BLaER1 (cell line): ENCODE data around the gene MRGPRF.
"Not testable (repeated sequence)": the region's sequence is repeated elsewhere in the genome, so short reads cannot be mapped to it uniquely, and the experiment has no call there.

Experiments
- H3K27ac ChIP-seq: shearing (Covaris generic); formaldehyde crosslinking; 2 replicates; pipeline ENCODE4 v1.8.1; 2022
- H3K27me3 ChIP-seq: shearing (Covaris generic); formaldehyde crosslinking; 2 replicates; pipeline ENCODE4 v1.8.1; 2022
- H3K36me3 ChIP-seq: shearing (Covaris generic); formaldehyde crosslinking; 2 replicates; pipeline ENCODE4 v1.8.1; 2022
- H3K4me1 ChIP-seq: shearing (Covaris generic); formaldehyde crosslinking; 2 replicates; pipeline ENCODE4 v1.8.1; 2022
- H3K4me2 ChIP-seq: shearing (Covaris generic); formaldehyde crosslinking; 2 replicates; pipeline ENCODE4 v1.8.1; 2022
- H3K4me3 ChIP-seq: shearing (Covaris generic); formaldehyde crosslinking; 2 replicates; pipeline ENCODE4 v1.8.1; 2022
- H3K9ac ChIP-seq: shearing (Covaris generic); formaldehyde crosslinking; 2 replicates; pipeline ENCODE4 v1.8.1; 2022
- H3K9me3 ChIP-seq: shearing (Covaris generic); formaldehyde crosslinking; 2 replicates; pipeline ENCODE4 v1.8.1; 2022
- H4K20me1 ChIP-seq: shearing (Covaris generic); formaldehyde crosslinking; 2 replicates; pipeline ENCODE4 v1.8.1; 2022
- Cebpa-rat ChIP-seq: shearing (Covaris generic); IDR thresholded peaks from 2 replicates; pipeline ENCODE4 v1.8.1; 2022

Gene MRGPRF

DNA sequence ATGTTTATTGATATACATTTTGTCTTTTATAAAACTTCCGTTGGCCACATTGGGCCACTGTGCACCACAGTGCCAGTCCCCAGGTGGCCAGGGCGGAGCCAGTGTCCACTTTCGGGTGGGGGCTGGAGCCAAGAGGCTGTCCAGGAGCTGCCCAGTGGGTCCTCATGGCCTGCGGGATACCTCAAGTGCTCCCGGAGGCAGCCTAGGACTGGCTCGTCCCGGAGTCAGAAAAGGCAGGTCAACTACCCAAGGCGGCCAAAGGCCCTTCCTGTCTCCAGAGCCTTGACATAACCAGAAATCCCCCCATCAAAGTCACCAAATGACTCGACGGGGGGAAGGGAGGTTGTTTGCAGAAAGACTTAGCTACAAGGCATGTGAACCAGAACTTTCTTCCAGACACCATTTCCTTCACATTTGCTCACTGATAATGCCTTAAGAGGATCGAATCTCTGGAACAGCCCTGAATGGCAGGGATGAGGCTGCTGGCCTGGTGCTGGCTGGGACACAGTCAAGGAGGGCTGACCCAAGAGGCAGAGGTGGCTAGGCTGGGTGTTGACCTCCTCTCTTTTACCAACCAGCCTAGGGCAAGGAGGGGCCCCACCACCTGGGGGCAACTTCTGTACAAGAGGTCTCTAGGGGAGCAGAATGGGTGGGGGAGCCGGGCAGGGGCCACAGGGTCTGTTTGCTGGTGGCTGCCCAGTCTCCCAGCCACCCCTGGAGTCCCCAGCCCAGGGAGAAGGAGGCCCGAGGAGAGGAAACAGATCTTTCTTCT lies 8.4 kb downstream of the MRGPRF start:
- TF ChIP-seq Cebpa-rat, result no peak
- Histone ChIP-seq H4K20me1 (no peaks in the 10 kb centered on the region; the same call in 1 of the 2 replicates), H3K9me3 (no peaks in the 10 kb centered on the region), H3K4me1 (peaks cover 6% of the 10 kb centered on the region; the same call in 1 of the 2 replicates), H3K4me3 (no peak overlapping the region), H3K9ac (no peak overlapping the region), H3K36me3 (no peaks in the 10 kb centered on the region), H3K4me2 (no peak overlapping the region), H3K27ac (no peak overlapping the region), H3K27me3 (0 out of 2 replicates have a peak, but pooled peaks cover 4% of the 10 kb centered on the region)

DNA sequence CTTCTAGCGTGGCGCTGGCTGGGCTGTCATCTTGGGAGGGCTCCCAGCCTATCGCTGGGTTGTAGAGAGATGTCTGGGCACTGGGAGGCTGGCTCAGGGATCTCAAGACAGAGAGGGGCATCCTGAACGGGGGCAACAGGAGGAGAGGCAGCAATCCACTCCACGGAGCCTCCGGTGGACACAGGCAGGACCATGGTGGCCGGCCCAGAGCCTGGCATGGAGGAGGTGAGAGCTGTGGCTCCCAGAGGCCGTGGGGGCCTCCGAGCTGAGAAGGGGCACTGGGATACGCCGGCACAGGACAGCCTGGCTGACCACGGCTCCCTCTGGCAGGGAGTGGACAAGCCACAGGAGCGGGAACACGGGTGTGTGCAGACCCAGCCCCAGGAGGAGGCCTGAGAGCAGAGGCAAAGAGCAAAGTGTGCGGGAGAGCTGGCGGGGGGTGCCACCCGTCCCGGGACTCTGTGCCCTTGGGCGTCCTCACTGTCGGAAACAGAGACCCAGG lies 9.1 kb downstream of the MRGPRF start:
- Histone ChIP-seq H3K27me3 (0 out of 2 replicates have a peak, but pooled peaks cover 4% of the 10 kb centered on the region), H3K9ac (no peak overlapping the region), H4K20me1 (no peaks in the 10 kb centered on the region; the same call in 1 of the 2 replicates), H3K4me1 (peaks cover 8% of the 10 kb centered on the region), H3K4me3 (no peak overlapping the region), H3K27ac (no peak overlapping the region), H3K4me2 (no peak overlapping the region), H3K36me3 (no peaks in the 10 kb centered on the region), H3K9me3 (no peaks in the 10 kb centered on the region)
- no peak for TF ChIP-seq Cebpa-rat

GRCh38 chr11:69003301-69003865 lies 9.7 kb downstream of the MRGPRF start:
- Histone ChIP-seq H3K27me3 (no peaks in the 10 kb centered on the region), H3K27ac (no peak overlapping the region), H3K4me3 (no peak overlapping the region), H3K36me3 (no peaks in the 10 kb centered on the region), H3K4me2 (no peak overlapping the region), H4K20me1 (no peaks in the 10 kb centered on the region; the same call in 1 of the 2 replicates), H3K4me1 (peaks cover 13% of the 10 kb centered on the region), H3K9me3 (no peaks in the 10 kb centered on the region), H3K9ac (no peak overlapping the region)
- no peak for TF ChIP-seq Cebpa-rat

GRCh38 chr11:69002570-69003231 lies 10.3 kb downstream of the MRGPRF start:
- H3K9me3 ChIP-seq, result no peaks in the 10 kb centered on the region
- H3K9ac ChIP-seq, result no peak overlapping the region
- no peaks in the 10 kb centered on the region for H4K20me1 ChIP-seq
- H3K4me2 ChIP-seq, result no peak overlapping the region
- no peak for TF ChIP-seq Cebpa-rat
- no peak overlapping the region for H3K4me3 ChIP-seq
- no peaks in the 10 kb centered on the region for H3K36me3 ChIP-seq
- H3K27me3 ChIP-seq, result no peaks in the 10 kb centered on the region
- H3K4me1 ChIP-seq, result peaks cover 20% of the 10 kb centered on the region
- no peak overlapping the region for H3K27ac ChIP-seq

DNA sequence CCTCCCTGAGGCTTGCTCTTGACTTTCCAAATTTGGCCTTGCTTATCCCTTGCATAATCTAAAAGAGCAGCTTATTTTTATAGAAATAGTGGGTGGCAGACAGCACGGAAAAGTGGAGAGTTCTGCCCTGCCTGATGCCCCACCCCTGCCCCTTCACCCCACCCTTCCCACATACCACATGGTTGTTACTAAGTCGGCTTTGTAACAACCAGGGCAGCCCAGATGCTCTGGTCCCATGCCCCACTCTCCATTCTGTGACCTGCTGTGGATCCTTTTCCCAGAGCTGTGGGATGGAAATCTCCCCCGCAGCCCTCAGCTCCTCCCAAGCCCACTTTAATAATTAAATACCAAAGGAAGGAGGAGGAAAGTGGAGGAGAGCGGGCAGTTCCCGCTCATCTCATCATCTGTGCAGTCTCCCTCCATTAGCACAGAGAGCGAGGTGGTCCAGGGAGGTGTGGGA lies 10.9 kb downstream of the MRGPRF start:
- Histone ChIP-seq H3K27me3 (no peaks in the 10 kb centered on the region), H3K4me1 (peaks cover 25% of the 10 kb centered on the region), H3K4me3 (no peak overlapping the region), H3K9ac (no peak overlapping the region), H3K4me2 (no peak overlapping the region), H4K20me1 (no peaks in the 10 kb centered on the region), H3K9me3 (no peaks in the 10 kb centered on the region), H3K27ac (no peak overlapping the region), H3K36me3 (no peaks in the 10 kb centered on the region)
- no peak for TF ChIP-seq Cebpa-rat

GRCh38 chr11:69001243-69002081 lies 11.6 kb downstream of the MRGPRF start:
- Histone ChIP-seq H3K27ac (no peak overlapping the region), H3K27me3 (no peaks in the 10 kb centered on the region), H3K4me1 (peaks cover 25% of the 10 kb centered on the region), H3K4me2 (no peak overlapping the region), H3K9ac (no peak overlapping the region), H3K36me3 (no peaks in the 10 kb centered on the region), H3K9me3 (no peaks in the 10 kb centered on the region), H3K4me3 (no peak overlapping the region), H4K20me1 (no peaks in the 10 kb centered on the region)
- no peak for TF ChIP-seq Cebpa-rat

DNA sequence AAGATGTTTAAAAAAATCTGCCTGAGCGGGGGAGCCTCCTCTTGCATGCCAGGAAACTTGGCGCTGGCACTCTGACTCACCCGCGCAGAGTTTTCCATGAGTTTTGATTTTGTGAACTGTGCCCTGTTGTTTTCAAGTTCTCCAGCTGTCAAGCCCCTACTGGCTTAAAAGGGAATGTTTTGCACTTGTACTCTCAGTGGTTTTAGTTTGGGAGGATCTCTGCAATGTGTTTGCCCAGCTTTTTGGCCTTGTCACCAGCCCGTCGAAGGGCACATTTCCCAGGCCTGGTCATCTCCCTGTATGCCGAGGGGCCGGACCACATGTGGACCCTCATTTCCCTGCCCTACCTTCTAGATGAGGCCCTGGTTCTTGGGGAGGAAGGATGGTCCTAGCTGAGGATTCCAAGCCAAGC lies 12.2 kb downstream of the MRGPRF start:
- TF ChIP-seq Cebpa-rat, result no peak
- no peak overlapping the region for H3K27ac ChIP-seq

DNA sequence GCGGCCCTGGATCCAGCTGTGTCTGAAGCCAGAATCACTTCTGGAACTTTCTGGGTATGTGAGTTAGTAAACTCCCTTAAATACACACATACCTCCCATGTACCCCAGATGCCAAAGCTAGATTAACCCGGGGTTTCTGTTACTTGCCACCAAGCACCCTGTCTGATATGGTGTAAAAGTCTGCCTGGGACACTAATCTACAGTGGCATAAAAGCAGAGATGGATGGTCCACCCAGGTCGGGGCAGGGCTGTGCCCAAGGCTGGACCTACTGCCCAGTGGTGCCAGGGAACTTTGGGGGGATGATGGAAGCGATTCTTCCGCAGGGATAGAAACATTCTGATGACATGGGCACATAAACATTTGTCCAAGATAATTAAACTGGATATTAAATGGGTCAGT lies 12.7 kb downstream of the MRGPRF start:
- no peaks in the 10 kb centered on the region for H4K20me1 ChIP-seq
- peaks cover 25% of the 10 kb centered on the region for H3K4me1 ChIP-seq
- no peak overlapping the region for H3K4me2 ChIP-seq
- no peak overlapping the region for H3K27ac ChIP-seq
- no peak overlapping the region for H3K4me3 ChIP-seq
- no peaks in the 10 kb centered on the region for H3K36me3 ChIP-seq
- no peaks in the 10 kb centered on the region for H3K27me3 ChIP-seq
- no peaks in the 10 kb centered on the region for H3K9me3 ChIP-seq
- H3K9ac ChIP-seq, result no peak overlapping the region
- TF ChIP-seq Cebpa-rat, result no peak

More for the DNA sequence above, 12.2 kb downstream of the MRGPRF start:
- Histone ChIP-seq H3K36me3 (no peaks in the 10 kb centered on the region), H3K4me1 (peaks cover 25% of the 10 kb centered on the region), H3K9ac (no peak overlapping the region), H3K27me3 (no peaks in the 10 kb centered on the region), H3K4me3 (no peak overlapping the region), H3K4me2 (no peak overlapping the region), H3K9me3 (no peaks in the 10 kb centered on the region), H4K20me1 (no peaks in the 10 kb centered on the region)

DNA sequence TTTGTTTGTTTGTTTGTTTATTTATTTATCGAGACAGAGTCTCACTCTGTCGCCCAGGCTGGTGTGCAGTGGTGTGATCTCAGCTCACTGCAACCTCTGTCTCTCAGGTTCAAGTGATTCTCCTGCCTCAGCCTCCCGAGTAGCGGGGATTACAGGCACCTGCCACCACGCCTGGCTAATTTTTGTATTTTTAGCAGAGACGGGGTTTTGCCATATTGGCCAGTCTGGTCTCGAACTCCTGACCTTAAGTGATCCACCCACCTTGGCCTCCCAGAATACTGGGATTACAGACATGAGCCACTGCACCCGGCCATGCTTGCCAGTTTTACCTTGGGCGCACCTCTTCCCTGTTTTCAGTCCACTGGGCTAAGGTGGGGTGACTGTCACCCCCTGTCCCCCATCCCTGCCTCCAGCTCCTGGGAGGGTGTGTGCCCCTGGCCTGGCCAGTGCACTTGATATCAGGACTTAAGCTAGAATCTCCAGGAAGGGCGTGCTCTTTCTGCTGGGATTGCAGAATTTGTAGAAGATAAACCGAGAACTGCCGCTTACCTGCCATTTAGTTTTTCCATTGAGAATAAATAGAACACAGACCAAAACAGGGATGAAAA lies 13.2 kb downstream of the MRGPRF start:
- not testable (repeated sequence) for H3K4me2 ChIP-seq, H3K27ac ChIP-seq, H3K9ac ChIP-seq, H3K9me3 ChIP-seq, H3K4me3 ChIP-seq, H4K20me1 ChIP-seq, H3K27me3 ChIP-seq, H3K36me3 ChIP-seq
- H3K4me1 ChIP-seq, result peaks cover 21% of the 10 kb centered on the region
